CD14-positive monocyte (primary cell): Measurements from ENCODE around the gene TEKTIP1. TPM values are rescaled to one million over a fixed set of nuclear protein-coding genes. Genes with fewer than 3 reads are reported as not detected.

Experiments
- DNase-seq, 3 donors: peaks; one replicate each; pipeline ENCODE4 v3.0.0-alpha.2; 2011 to 2022
- H2AFZ ChIP-seq: 2 replicates; pipeline ENCODE4 v1.6.0; 2012; ENCODE audit warnings: mild to moderate bottlenecking, low read depth, low read length, inconsistent platforms; ENCODE audit not compliant: insufficient read depth, poor library complexity, severe bottlenecking
- H3K27ac ChIP-seq, 2 donors: 1 replicate in 1 of 2; 2 replicates in 1 of 2; pipeline ENCODE4 v1.5.1; 2012 to 2013; ENCODE audit warnings: low read length in 2 of 2, control low read depth in 1 of 2, inconsistent platforms in 1 of 2, low read depth in 1 of 2, mild to moderate bottlenecking in 1 of 2
- H3K27me3 ChIP-seq, 2 donors: one replicate each; pipeline versions ENCODE4 v1.6.0 to v1.6.1; 2011 to 2013; ENCODE audit warnings: low read length in 2 of 2; ENCODE audit not compliant: control insufficient read depth in 2 of 2, insufficient read depth in 2 of 2
- H3K36me3 ChIP-seq, 2 donors: replicated peaks in 1 of 2; 1 replicate in 1 of 2; 2 replicates in 1 of 2; pipeline versions ENCODE4 v1.5.1 to v1.6.1; 2012 to 2013; ENCODE audit warnings: low read length in 2 of 2, control low read depth in 1 of 2, inconsistent platforms in 1 of 2, mild to moderate bottlenecking in 1 of 2; ENCODE audit not compliant: insufficient read depth in 2 of 2, control insufficient read depth in 1 of 2
- H3K4me1 ChIP-seq, 2 donors: 1 replicate in 1 of 2; 2 replicates in 1 of 2; pipeline versions ENCODE4 v1.5.1 to v1.6.1; 2012 to 2013; ENCODE audit warnings: low read length in 2 of 2, control low read depth in 1 of 2, inconsistent platforms in 1 of 2, mild to moderate bottlenecking in 1 of 2, moderate library complexity in 1 of 2; ENCODE audit not compliant: insufficient read depth in 2 of 2, control insufficient read depth in 1 of 2
- H3K4me2 ChIP-seq: replicated peaks from 2 replicates; pipeline ENCODE3; 2012; ENCODE audit warnings: low read length, moderate library complexity, mild to moderate bottlenecking; ENCODE audit not compliant: poor library complexity, severe bottlenecking; ENCODE audit errors: extremely low read depth
- H3K4me3 ChIP-seq, 3 experiments: fragments of 200-600 bp in 1 of 3; sonication (generic) in 1 of 3; replicated peaks in 1 of 3; 1 replicate in 2 of 3; 2 replicates in 1 of 3; pipeline ENCODE4 v1.5.1; 2011 to 2013; ENCODE audit warnings: low read length in 3 of 3, mild to moderate bottlenecking in 3 of 3, control low read depth in 2 of 3, low read depth in 2 of 3, inconsistent platforms in 1 of 3, moderate library complexity in 1 of 3
- H3K79me2 ChIP-seq: 2 replicates; pipeline ENCODE4 v1.6.0; 2012; ENCODE audit warnings: mild to moderate bottlenecking, control low read depth, inconsistent platforms, low read length, moderate library complexity; ENCODE audit not compliant: insufficient read depth
- H3K9ac ChIP-seq: 2 replicates; pipeline ENCODE4 v1.6.0; 2017; ENCODE audit warnings: low read length, mild to moderate bottlenecking; ENCODE audit not compliant: insufficient read depth, poor library complexity, severe bottlenecking
- H3K9me3 ChIP-seq, 2 donors: replicated peaks in 1 of 2; 1 replicate in 1 of 2; 2 replicates in 1 of 2; pipeline versions ENCODE4 v1.5.1 to v1.6.1; 2012 to 2013; ENCODE audit warnings: low read length in 2 of 2, control low read depth in 1 of 2; ENCODE audit not compliant: control insufficient read depth in 1 of 2, insufficient read depth in 1 of 2
- H4K20me1 ChIP-seq: 2 replicates; pipeline ENCODE4 v1.6.0; 2012; ENCODE audit warnings: mild to moderate bottlenecking, low read length, control low read depth, moderate library complexity; ENCODE audit not compliant: insufficient read depth
- H3K27ac Mint-ChIP-seq, 7 donors: one replicate each; pipeline ENCODE4 v1.8.0; 2020; ENCODE audit warnings: mild to moderate bottlenecking in 7 of 7, mixed read lengths in 7 of 7, moderate library complexity in 6 of 7, inconsistent platforms in 2 of 7
- H3K27me3 Mint-ChIP-seq, 3 donors: one replicate each; pipeline ENCODE4 v1.8.0; 2021 to 2022; ENCODE audit warnings: low read depth in 3 of 3, mild to moderate bottlenecking in 3 of 3, mixed read lengths in 3 of 3, moderate library complexity in 3 of 3, inconsistent platforms in 1 of 3
- H3K36me3 Mint-ChIP-seq, 2 donors: one replicate each; pipeline ENCODE4 v1.8.0; 2020; ENCODE audit warnings: mixed read lengths in 2 of 2, inconsistent platforms in 1 of 2, mild to moderate bottlenecking in 1 of 2
- H3K4me1 Mint-ChIP-seq: one replicate; pipeline ENCODE4 v1.8.0; 2020; ENCODE audit warnings: mild to moderate bottlenecking, mixed read lengths
- H3K4me3 Mint-ChIP-seq, 2 donors: one replicate each; pipeline ENCODE4 v1.8.0; 2020; ENCODE audit warnings: mild to moderate bottlenecking in 2 of 2, mixed read lengths in 2 of 2, moderate library complexity in 1 of 2
- H3K9me3 Mint-ChIP-seq, 7 donors: one replicate each; pipeline ENCODE4 v1.8.0; 2020 to 2022; ENCODE audit warnings: mixed read lengths in 7 of 7, mild to moderate bottlenecking in 6 of 7, moderate library complexity in 6 of 7, inconsistent platforms in 2 of 7
- WGBS: methylation state at CpG from one replicate; pipeline ENCODE4 v1.1.5; 2013; ENCODE audit warnings: missing lambda C conversion rate; ENCODE audit not compliant: insufficient coverage; 5-methylcytosine and 5-hydroxymethylcytosine counted together
- intact Hi-C, 2 donors: fragments of 100-400 bp; cut with micrococcal nuclease; formaldehyde crosslinking; loops; one replicate each; pipeline versions ENCODE4 v1.15.0 to v1.15.1; 2023
- polyA plus RNA-seq, 3 donors: library from polyadenylated mRNA; depleted of rRNA in 1 of 3; unstranded in 2 of 3; stranded (reverse) in 1 of 3; fragments of 300-500 nt in 2 of 3; fragments of >200 nt in 1 of 3; fragmentation: Illumina TruSeq in 2 of 3; gene quantifications; 1 replicate in 2 of 3; 2 replicates in 1 of 3; pipeline ENCODE4 v1.2.3, GENCODE V29; 2012 to 2021
- TF ChIP-seq, protein P1 (sequence below): fragments of 200-600 bp; IDR thresholded peaks from one replicate; pipeline ENCODE4 v1.8.0; 2022; ENCODE audit warnings: antibody characterized with exemption, mild to moderate bottlenecking

TEKTIP1 gene
- polyA plus RNA-seq, 3 donors = 1.8 TPM; not detected in 2

DNA sequence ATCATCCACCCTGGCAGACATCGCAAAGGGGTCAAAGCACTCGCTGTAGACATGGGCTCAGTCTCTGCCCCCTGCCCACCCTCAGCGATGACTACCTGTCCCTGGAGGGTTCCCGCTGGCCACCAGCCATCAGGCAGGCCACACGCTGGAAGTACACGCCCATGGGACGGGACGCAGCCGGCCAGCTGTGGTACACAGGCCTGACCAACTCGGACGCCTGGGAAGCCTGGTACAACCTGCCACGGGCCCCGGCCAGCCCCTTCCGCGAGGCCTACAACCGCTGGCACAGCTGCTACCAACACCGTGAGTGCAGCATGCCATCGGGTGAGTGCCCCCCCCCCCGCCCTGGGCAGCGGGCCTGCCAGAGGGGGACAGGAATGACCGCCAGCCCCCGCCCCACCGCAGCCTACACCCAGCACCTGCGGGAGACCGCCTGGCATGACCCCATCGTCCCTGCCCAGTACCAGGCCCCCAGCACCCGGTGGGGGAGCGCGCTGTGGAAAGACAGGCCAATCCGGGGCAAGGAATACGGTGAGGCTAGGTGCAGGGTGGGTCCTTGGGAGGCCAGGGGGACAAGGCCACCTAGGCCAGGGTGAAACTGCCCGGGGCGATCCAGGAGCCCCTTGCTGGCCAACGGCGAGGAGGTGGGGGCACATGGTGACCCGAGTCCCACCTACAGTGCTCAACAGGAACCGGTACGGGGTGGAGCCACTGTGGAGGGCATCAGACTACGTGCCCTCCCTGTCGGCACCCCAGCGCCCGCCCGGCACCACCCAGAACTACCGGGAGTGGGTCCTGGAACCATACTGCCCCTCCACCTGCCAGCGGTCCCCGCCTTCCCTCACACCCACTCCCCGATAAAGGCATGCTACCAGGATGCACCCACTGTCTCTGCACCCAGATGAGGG is 4.4 kb downstream of the TEKTIP1 start:
- H3K27ac Mint-ChIP-seq = no peak overlapping the region
- peaks cover 22 to 48% of the 10 kb centered on the region in 2 donors for H3K36me3 Mint-ChIP-seq
- Histone ChIP-seq H3K27me3 (no peaks in the 10 kb centered on the region), H3K36me3 (peaks cover 45 to 54% of the 10 kb centered on the region in 2 donors), H4K20me1 (peaks cover 68% of the 10 kb centered on the region), H3K27ac (peak overlapping the region in 1 of 2 donors; percentile 14), H2AFZ (no peak overlapping the region), H3K4me2 (no peak overlapping the region), H3K9ac (no peak overlapping the region), H3K79me2 (peaks cover 14% of the 10 kb centered on the region), H3K9me3 (no peaks in the 10 kb centered on the region), H3K4me1 (peaks cover 14 to 21% of the 10 kb centered on the region in 2 donors), H3K4me3 (no peak overlapping the region)
- H3K27me3 Mint-ChIP-seq = peaks cover 0 to 1% (median 0%) of the 10 kb centered on the region in 3 donors
- no peak overlapping the region for H3K4me3 Mint-ChIP-seq
- 96% methylated on average over 41 of the region's 47 CpGs for WGBS
- DNase-seq = no peak
- TF ChIP-seq, protein P1, sequence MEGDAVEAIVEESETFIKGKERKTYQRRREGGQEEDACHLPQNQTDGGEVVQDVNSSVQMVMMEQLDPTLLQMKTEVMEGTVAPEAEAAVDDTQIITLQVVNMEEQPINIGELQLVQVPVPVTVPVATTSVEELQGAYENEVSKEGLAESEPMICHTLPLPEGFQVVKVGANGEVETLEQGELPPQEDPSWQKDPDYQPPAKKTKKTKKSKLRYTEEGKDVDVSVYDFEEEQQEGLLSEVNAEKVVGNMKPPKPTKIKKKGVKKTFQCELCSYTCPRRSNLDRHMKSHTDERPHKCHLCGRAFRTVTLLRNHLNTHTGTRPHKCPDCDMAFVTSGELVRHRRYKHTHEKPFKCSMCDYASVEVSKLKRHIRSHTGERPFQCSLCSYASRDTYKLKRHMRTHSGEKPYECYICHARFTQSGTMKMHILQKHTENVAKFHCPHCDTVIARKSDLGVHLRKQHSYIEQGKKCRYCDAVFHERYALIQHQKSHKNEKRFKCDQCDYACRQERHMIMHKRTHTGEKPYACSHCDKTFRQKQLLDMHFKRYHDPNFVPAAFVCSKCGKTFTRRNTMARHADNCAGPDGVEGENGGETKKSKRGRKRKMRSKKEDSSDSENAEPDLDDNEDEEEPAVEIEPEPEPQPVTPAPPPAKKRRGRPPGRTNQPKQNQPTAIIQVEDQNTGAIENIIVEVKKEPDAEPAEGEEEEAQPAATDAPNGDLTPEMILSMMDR = no peak
- H3K4me1 Mint-ChIP-seq = peaks cover 15% of the 10 kb centered on the region
- intact Hi-C loops = loop anchor here in 1 of 2 donors (2.0 kb wide), 1 partner anchor 15 kb away; no protein-coding TSS in a partner anchor
- peaks cover 0 to 5% (median 2%) of the 10 kb centered on the region in 7 donors for H3K9me3 Mint-ChIP-seq

- no peaks in the 10 kb centered on the region for H3K9me3 ChIP-seq
- peaks cover 20 to 27% of the 10 kb centered on the region in 2 donors for H3K4me1 ChIP-seq
- H3K27ac ChIP-seq = no peak overlapping the region
- WGBS = 90% methylated on average over 6 of the region's 9 CpGs
- Mint-ChIP-seq H3K4me1 (peaks cover 20% of the 10 kb centered on the region), H3K9me3 (peaks cover 0 to 5% (median 2%) of the 10 kb centered on the region in 7 donors), H3K36me3 (peaks cover 23 to 48% of the 10 kb centered on the region in 2 donors), H3K27ac (no peak overlapping the region), H3K27me3 (peaks cover 0 to 1% (median 0%) of the 10 kb centered on the region in 3 donors), H3K4me3 (no peak overlapping the region)
- H3K4me3 ChIP-seq = no peak overlapping the region
- no peak overlapping the region for H3K9ac ChIP-seq
- TF ChIP-seq, protein P1 = no peak
- peaks cover 64% of the 10 kb centered on the region for H4K20me1 ChIP-seq
- intact Hi-C loops = loop anchor here in 1 of 2 donors (2.0 kb wide), 1 partner anchor 15 kb away; no protein-coding TSS in a partner anchor
- H3K36me3 ChIP-seq = peaks cover 45 to 50% of the 10 kb centered on the region in 2 donors
- DNase-seq = no peak
- no peak overlapping the region for H2AFZ ChIP-seq
- H3K27me3 ChIP-seq = no peaks in the 10 kb centered on the region
- no peak overlapping the region for H3K4me2 ChIP-seq
- H3K79me2 ChIP-seq = peaks cover 14% of the 10 kb centered on the region
These were observed 5.0 kb downstream of the TEKTIP1 start for GRCh38 chr19:3544058-3544376.
